Right lobe of liver (tissue), 4 donors: ENCODE results near the gene ENDOV.

Experiments used
- CTCF ChIP-seq, 4 donors: fragments of 200-600 bp in 3 of 4; fragments of 450-650 bp in 1 of 4; IDR thresholded peaks; one replicate each; pipeline versions ENCODE4 v1.5.1 to v1.8.0; 2016 to 2022; ENCODE audit warnings: antibody characterized with exemption in 4 of 4, mild to moderate bottlenecking in 2 of 4
- POLR2A ChIP-seq: fragments of 450-650 bp; IDR thresholded peaks from one replicate; pipeline ENCODE4 v1.6.1; 2017; ENCODE audit warnings: antibody characterized with exemption, mild to moderate bottlenecking
- donor health status: DM: no; HTN: no; CAD: no.
- donor health status: DM: no; HTN: no; CAD: no.
- donor health status: DM: no; HTN: yes; CAD: no.

- no peak for TF ChIP-seq CTCF (IDR thresholded peaks at IDR 0.05)
- no peak for TF ChIP-seq POLR2A
Measured at GRCh38 chr17:80449194-80449929, 34.4 kb downstream of the ENDOV start.
